Measurements from ENCODE around the gene BRSK2.

BRSK2 gene

GRCh38 chr11:1438261-1438966 is 48.7 kb downstream of the BRSK2 start:
- DNase-seq = no peak

- DNase-seq = no peak
Measured at GRCh38 chr11:1438967-1439330, 49.2 kb downstream of the BRSK2 start.

DNA sequence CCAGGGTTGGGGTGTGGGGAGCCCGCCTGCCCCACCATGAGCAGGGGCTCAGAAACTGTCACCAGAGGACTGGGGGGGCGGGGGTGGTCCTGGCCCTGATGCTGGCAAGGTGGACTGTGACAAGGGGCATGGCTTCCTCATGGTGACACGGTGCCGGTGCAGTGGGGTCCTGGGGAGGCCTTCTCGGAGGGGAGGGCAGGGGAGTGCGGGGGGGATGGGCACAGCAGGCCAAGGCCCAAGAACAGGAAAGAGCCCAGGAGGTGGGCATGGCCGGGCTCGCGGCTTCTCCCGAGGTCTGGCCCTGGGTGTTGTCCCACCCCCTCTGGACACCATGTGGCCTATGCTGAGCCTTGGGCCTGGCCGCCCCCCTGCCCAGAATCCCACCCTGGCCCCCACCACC is 49.6 kb downstream of the BRSK2 start:
- DNase-seq = no peak

DNA sequence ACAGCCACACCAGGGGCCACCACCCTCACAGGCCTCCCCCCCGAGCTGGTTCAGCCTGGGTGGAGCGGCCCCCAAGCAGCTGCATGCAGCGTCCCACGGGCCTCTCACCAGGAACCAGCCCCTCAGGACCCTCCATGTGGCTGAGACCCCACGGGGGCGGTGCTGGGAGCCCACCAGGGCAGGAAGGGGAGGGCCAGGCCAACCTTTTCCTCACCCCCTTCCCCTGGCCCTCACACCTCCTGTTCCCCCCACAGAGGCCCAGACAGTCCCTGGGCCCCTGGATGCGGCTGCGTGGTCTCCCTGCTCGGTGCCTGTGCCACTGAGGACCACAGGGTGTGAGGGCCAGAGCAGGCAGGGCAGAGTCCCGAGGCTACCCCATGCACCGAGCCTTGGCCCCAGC is 50.3 kb downstream of the BRSK2 start:
- DNase-seq = no peak

- no peak for DNase-seq
Measured at GRCh38 chr11:1440496-1440895, 50.8 kb downstream of the BRSK2 start.

DNA sequence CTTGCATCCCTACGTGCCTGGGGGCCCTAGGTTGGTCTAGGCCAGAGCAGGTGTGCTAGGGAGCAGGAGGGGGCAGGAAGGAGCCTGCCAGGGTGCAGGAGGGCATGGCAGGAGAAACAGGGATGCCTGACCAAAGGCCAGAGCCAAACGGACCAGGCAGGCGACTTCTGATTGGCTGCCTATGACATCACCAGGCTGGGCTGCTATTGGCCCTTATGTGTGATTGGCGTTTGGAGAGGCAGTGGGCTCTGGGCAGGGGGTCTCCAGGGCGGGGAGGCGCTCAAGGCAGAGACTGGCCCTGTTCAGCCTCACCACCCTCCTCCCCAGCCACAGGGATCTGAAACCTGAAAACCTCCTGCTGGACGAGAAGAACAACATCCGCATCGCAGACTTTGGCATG is 52.4 kb downstream of the BRSK2 start:
- DNase-seq = no peak

DNA sequence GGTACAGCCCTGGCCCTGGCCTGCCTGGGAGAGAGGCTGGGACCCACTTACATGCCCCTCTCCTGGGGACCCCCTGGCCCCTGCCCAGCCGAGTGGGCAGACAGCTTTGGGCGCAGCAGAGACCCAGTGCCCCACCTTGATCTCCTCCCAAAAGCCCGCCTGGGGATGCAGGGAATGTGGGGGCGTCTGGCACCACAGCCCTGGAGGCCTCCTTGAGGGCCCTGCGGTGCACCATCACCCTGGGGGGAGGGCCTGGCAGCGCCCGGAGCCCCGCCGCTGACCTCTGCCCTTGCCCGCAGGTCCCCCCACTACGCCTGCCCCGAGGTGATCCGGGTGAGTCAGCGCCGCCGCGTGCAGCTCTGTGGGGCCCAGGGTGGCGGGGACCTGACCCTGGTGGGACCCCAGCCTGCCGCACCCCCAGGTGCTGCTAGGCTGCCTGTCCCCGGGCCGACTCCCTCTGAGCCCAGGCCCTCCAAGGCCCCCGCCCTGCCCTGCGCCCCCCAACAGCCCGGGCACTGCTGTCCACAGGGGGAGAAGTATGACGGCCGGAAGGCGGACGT is 53.2 kb downstream of the BRSK2 start:
- no peak for DNase-seq

GRCh38 chr11:1443737-1444136 is 54.0 kb downstream of the BRSK2 start:
- DNase-seq = no peak

- DNase-seq = no peak
Measured at GRCh38 chr11:1444321-1444720, 54.6 kb downstream of the BRSK2 start.

DNA sequence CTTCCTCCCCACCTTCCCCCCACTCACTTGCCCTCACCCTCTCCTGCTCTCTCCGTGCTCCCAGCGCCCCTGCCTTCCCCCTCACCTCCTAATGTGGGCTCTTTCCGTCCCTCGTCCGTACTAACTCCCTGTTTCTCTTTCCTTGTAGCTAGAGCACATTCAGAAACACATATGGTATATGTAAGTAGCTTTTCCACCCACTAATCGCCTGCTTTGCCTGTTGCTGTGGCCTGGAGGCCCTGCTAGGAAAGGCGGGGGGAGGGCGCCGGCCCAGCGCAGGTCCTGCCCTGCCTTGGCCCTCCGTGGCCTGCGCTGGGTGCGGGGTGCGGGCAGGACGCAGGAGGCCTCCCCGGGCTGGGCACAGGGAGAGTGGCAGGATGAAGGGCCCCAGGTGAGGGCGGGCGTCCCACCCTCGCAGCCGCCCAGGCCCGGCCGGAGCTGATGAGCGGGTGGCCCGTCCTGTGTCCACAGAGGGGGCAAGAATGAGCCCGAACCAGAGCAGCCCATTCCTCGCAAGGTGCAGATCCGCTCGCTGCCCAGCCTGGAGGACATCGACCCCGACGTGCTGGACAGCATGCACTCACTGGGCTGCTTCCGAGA is 55.2 kb downstream of the BRSK2 start:
- DNase-seq = no peak

DNA sequence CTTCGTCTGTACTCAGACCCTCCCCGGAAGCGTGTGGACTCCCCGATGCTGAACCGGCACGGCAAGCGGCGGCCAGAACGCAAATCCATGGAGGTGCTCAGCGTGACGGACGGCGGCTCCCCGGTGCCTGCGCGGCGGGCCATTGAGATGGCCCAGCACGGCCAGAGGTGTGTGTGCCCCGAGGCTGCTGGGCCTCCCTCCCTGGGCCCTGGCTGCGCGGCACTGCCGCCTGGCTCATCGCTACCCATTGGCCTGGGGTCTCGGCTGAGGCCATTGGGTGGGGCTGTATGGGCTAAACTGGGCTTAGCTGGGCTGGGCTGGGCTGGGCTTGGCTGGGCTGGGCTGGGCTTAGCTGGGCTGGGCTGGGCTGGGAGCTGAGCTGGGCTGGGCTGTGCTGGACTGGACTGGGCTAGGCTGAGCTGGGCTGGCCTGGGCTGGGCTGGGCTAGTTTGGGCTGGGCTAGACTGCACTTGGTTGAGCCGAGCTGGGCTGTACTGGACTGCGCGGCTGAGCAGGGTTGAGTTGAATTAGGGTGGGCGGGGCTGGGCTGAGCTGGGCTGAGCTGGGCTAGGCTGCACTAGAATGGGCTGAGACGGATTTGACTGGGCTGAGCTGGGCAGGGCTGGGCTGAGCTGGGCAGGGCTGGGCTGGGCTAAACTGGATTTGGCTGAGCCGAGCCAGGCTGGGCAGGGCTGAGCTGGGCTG is 56.2 kb downstream of the BRSK2 start:
- DNase-seq = no peak

GRCh38 chr11:1446623-1447022 is 56.9 kb downstream of the BRSK2 start:
- no peak for DNase-seq

DNA sequence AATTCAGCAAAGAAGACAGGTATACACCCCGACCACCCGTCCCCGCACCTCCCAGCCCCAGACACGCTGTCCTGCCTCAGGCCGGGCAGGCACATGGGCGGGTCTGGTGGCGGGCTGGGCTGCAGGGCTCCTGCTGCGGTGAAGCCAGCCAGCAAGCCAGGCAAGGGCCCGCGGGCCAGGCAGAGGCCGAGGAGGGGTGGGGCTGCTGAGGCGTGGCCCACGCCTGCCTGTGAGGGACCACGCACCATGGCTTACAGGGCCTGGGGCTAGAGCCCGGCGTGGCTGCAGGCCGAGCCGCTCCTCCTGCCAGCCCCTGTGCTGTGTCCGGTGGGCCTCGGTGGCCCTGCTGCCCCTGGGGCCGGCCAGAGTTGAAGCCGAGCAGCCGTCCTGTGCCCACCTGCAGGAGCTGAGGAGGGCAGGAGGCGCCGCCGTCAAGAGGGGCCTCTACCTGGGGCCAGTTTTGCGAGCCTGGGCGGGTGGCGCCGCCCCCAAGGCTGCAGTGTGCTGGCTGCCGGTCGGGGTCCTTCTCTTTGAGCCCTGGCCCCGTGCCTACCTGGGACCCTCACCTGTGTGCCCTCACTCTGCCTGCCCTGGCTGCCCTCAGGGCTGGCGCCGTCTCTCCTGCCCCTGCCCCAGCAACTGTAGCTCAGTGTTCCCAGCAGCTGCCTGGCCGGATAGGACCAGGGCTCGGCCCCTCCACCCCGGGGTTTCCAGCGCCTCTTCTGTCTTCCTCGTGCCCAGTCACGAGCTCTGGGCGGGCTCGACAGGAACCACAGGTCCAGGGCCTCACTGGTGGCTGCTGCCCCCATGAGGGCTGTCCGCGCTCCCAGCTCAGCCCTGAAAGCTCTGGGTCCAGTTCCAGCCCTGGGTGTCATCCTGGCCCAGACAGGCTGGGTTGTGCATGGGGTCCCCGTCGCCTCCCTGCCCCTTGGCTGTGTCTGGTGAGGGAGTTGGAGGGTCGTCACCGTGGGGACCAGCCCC is 58.4 kb downstream of the BRSK2 start:
- DNase-seq = no peak

DNA sequence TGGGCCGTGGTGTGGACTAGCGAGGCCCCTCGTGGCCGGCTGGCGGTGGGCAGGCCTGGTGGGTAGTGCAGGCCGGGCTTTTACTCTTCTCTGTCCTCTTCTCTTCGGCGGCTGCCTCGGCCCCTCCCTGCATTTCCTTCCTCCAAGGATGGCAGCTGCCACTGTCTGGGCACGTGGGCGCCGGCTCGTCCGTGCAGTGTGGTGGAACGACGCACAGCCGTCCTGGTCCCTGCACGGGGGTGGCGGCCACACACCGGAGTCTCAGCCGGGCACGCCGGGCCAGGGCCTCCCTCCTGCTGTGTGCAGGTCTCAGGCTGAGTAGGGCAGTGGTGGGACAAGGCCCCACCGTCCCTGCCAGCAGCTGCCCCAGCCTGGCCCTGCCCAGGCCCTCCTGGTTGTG is 59.1 kb downstream of the BRSK2 start:
- DNase-seq = no peak

DNA sequence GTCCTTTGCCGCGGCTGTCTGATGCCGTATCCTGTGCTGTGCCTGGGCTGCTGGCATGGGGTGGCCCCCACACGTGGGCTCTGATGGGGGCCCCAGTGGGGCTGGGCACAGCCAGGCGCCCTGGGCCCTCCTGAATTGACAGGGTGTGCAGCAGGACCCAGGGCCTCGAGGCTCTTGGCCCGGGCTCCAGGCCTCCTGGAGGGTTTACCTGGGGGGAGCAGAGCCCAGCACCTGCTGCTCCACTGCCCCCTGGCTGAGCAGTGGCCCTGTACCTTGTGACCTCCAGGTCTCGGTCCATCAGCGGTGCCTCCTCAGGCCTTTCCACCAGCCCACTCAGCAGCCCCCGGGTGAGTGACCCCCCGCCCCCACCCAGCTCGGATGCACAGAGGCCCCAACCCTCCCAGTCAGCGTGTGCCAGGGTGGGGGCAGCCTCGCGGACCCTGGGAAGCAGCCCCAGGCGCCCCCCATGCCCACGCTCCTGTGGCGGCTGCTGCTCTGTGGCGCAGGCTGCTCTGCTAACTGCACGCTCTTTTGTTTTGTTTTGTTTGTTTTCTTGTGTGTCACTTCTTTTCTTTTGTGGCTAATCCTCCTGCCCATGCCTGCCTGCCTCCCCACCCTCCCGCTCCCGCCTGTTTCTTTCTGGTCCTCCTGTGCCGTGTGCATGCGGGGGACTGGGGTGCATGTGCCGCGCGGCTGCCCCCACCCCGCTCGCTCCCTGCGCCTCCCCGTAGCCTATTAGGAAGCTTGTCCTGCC is 59.9 kb downstream of the BRSK2 start:
- no peak for DNase-seq

GRCh38 chr11:1450344-1450875 is 60.7 kb downstream of the BRSK2 start:
- no peak for DNase-seq

GRCh38 chr11:1450949-1451710 is 61.4 kb downstream of the BRSK2 start:
- no peak for DNase-seq

DNA sequence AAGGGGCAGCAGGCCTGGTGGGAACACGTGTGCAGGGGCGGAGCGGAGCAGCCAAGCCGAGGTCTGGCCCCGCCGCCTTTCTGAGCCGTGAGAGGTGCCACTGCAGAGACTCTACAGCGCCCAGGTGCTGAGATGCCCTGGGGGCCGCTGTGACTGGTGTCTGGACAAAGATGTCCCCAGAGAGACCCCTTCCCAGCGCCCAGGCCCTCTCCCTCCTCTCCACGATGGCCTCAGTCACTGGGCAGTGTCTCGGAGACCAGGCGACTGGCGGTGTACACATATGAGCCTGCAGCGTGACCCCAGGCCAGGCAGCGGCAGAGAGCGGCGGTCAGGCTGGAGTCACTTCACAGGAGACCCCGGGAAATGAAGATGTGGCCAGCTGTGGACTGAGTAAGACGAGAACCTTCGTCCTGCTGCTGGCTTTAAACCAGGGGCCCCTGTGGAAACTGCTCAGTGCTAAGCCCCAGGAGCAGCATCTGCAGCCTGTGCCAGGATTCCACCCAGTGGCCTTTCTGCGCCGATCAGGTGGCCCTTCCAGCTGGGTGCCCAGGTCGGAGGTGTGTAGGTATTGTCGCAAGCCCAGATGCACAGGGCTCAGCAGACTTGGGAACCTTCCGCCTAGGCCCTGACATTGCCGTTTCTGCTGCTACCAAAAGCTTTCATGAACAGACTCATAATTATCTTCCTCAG is 62.2 kb downstream of the BRSK2 start:
- DNase-seq = no peak

DNA sequence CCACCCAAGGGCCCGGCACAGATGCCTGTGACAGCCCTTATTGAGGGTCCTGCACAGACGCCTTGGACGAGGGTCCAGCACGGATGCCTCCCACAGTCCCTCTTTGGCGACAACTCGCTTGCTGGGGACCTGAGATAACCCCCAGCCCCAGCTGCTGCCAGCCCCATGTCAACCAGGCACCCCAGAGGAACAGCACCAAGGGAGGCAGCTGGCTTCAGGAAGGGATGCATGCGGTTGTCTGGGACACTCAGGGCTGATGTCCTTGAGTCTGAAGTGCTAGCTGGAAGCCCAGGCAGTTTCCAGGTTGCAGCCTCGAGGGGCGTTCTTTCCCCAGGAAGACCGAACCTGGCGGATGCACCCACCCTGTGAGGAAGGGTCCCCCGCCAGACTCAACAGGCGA is 63.0 kb downstream of the BRSK2 start:
- DNase-seq = no peak

- no peak for DNase-seq
Measured at GRCh38 chr11:1453611-1454034, 63.9 kb downstream of the BRSK2 start.
